Activated naive CD8-positive, alpha-beta T cell treated with anti-CD3 and anti-CD28 coated beads, Interleukin-2, amount 10 ng/mL, durations not matched to agents 7 days and 5 days (primary cell): ENCODE results near the gene CLIC4. TPM values are rescaled to one million over a fixed set of nuclear protein-coding genes. Genes with fewer than 3 reads are reported as not detected.
A peak's percentile ranks its signal among the peaks of the same experiment; 100 is the strongest.
"Not testable (repeated sequence)": the region's sequence is repeated elsewhere in the genome, so short reads cannot be mapped to it uniquely, and the experiment has no call there.

Experiments
- ATAC-seq: fragments of 150-1000 bp; cut with Tn5 transposase; one replicate; pipeline ENCODE4 v1.10.0; 2021; ENCODE audit warnings: low read depth, moderate library complexity
- POLR2A ChIA-PET: fragments of 350-600 bp; sonication (Branson Sonifier 250); formaldehyde crosslinking; loops from one replicate; lab custom pipeline; 2021; ENCODE audit warnings: antibody characterized with exemption; lab: Charles Lee
- DNase-seq: peaks from one replicate; pipeline ENCODE4 v3.0.0; 2021
- H3K27ac Mint-ChIP-seq: one replicate; pipeline ENCODE4 v1.8.0; 2022; ENCODE audit warnings: mild to moderate bottlenecking, mixed read lengths
- H3K27me3 Mint-ChIP-seq: one replicate; pipeline ENCODE4 v1.8.0; 2022; ENCODE audit warnings: mild to moderate bottlenecking, moderate library complexity, mixed read lengths
- H3K36me3 Mint-ChIP-seq: one replicate; pipeline ENCODE4 v1.8.0; 2021; ENCODE audit warnings: mild to moderate bottlenecking, mixed read lengths
- H3K4me1 Mint-ChIP-seq: one replicate; pipeline ENCODE4 v1.8.0; 2021; ENCODE audit warnings: mixed read lengths
- H3K4me3 Mint-ChIP-seq: one replicate; pipeline ENCODE4 v1.8.0; 2022; ENCODE audit warnings: mild to moderate bottlenecking, moderate library complexity, mixed read lengths
- H3K9me3 Mint-ChIP-seq: one replicate; pipeline ENCODE4 v1.8.0; 2021; ENCODE audit warnings: mixed read lengths
- total RNA-seq, 2 experiments: library from RNA; stranded (reverse); gene quantifications; one replicate each; pipeline ENCODE4 v1.2.3, GENCODE V29; 2021

Gene CLIC4
- total RNA-seq = 1 to 10 TPM; 9.1 to 9.8 TPM

DNA sequence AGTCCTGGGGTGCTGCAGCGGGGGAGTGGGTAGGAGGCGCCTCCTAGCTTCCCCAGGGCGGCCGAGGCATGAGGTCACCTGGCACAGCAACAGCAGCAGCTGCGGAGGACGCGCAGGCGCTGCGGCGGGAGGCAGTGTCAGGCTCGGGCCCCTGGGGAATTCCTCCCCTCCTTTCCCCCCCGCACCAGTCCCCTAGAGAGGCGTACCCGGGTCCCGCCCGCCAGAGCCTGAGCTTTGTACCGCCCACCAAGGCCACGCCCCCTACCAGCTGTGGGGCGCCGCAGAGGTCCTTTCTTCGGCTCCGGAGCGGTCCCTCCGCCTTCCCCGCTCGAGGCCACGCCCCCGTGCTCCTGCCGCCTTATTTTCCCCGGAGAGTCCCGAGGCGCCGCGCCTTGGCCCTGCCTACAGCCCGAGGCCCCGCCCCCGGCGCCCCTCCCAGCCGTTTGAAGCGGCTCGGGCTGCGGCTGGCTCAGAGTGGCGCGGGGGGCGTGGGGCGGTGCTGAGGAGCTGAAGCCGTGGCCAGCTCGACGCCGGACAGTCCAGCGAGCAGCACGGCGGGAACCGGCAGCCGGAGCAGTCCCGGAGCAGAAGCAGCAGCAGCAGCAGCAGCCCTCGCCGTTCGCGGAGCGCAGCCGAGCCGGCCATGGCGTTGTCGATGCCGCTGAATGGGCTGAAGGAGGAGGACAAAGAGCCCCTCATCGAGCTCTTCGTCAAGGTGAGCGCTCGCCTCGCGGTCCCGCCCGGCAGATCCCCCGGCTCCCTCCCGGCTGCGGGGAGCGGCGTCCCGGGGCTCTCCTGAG lies at the start of gene CLIC4:
CLIC4 (plus strand) TSS at position 537 of the 800 bp plus-strand sequence; CDS start at position 644, 107 bp downstream.
- ATAC-seq (peak; percentile 91), DNase-seq (peak; percentile 100)
- Mint-ChIP-seq H3K27me3 (peaks cover 24% of the 10 kb centered on the region), H3K27ac (peak within 1 kb of the TSS; percentile 83), H3K9me3 (no peaks in the 10 kb centered on the region), H3K36me3 (no peaks in the 10 kb centered on the region), H3K4me3 (peak within 1 kb of the TSS; percentile 89), H3K4me1 (peaks cover 26% of the 10 kb centered on the region)
- POLR2A ChIA-PET = interaction anchor here (0.6 to 1.5 kb wide), 10 partner anchors 14 to 487 kb away, joined by 3 to 6 read pairs (median 3); partner anchors contain the start of genes SRRM1 and SYF2

DNA sequence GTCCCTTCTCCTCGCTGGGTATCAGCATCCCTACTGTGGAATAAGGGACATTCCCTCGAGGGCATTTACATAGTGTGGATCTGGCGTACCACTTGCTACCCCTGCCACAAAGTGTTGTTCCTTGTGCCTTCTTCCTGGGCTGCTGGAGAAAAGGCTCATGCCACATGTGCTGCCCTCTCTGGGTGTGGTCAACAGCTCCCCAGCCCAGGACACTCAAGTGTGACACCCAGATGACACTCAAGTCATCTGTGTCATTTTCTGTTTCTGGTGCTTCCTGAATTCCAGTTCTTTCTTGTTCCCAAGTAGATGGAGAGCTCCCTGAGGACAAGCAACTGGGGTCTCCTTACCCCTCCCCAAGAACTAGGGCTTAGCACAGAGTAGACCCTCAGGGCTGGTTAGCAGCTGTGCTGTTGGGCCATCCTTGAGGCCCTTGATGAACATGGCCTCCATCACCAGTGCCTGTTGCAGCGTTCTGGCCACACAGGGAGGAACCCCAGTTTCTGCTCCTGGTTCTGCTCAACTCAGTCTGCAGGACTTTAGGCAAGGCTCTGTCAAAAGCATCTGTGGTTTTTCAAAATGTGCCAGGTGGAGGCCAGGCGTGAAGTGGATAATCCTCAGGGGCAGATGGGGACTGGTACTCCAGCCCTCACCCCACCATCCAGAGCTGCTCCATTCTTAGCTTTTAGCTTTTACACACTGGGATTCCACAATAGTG lies 49.0 kb upstream of the CLIC4 start:
- H3K27me3 Mint-ChIP-seq = peaks cover 16% of the 10 kb centered on the region
- peaks cover 5% of the 10 kb centered on the region for H3K4me1 Mint-ChIP-seq
- DNase-seq (no peak), ATAC-seq (no peak)
- no peaks in the 10 kb centered on the region for H3K36me3 Mint-ChIP-seq
- POLR2A ChIA-PET = no interaction called here
- no peaks in the 10 kb centered on the region for H3K9me3 Mint-ChIP-seq
- no peak overlapping the region for H3K4me3 Mint-ChIP-seq
- H3K27ac Mint-ChIP-seq = no peak overlapping the region

DNA sequence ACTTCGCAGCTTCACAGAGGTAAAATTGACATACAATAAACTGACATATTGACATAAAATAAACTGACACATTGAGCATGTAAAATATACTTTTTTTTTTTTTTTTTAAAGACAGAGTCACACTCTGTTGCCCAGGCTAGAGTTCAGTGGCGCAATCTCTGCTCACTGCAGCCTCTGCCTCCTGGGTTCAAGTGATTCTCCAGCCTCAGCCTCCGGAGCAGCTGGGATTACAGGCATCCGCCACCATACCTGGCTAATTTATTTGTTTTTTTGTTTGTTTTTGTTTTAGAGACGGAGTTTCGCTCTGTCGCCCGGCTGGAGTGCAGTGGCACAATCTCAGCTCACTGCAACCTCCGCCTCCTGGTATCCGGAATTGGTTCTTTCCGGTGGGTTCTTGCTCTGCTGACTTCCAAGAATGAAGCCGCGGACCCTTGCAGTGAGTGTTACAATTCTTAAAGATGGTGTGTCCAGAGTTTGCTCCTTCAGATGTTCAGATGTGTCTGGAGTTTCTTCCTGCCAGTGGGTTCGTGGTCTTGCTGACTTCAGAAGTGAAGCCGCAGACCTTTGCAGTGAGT lies 48.4 kb upstream of the CLIC4 start:
- peaks cover 5% of the 10 kb centered on the region for H3K4me1 Mint-ChIP-seq
- no peaks in the 10 kb centered on the region for H3K9me3 Mint-ChIP-seq
- H3K36me3 Mint-ChIP-seq = no peaks in the 10 kb centered on the region
- no peak for DNase-seq
- H3K4me3 Mint-ChIP-seq = no peak overlapping the region
- POLR2A ChIA-PET = no interaction called here
- no peak for ATAC-seq
- peaks cover 11% of the 10 kb centered on the region for H3K27me3 Mint-ChIP-seq
- H3K27ac Mint-ChIP-seq = no peak overlapping the region

DNA sequence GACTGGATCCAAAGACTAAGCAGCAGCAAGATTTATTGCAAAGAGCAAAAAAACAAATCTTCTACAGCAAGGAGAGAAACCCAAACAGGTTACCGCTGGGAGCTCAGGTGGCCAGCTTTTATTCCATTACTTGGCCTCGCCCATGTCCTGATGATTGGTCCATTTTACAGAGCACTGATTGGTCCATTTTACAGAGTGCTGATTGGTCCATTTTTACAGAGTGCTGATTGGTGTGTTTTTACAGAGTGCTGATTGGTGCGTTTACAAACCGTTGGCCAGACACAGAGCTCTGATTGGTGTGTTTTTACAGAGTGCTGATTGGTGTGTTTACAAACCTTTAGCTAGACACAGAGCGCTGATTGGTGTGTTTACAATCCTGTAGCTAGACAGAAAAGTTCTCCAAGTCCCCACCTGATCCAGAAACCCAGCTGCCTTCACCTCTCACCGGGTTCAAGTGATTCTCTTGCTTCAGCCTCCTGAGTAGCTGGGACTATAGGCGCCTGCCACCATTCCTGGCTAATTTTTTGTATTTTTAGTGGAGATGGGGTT lies 47.7 kb upstream of the CLIC4 start:
- H3K4me1 Mint-ChIP-seq, ATAC-seq, H3K4me3 Mint-ChIP-seq, H3K9me3 Mint-ChIP-seq, DNase-seq, H3K36me3 Mint-ChIP-seq, POLR2A ChIA-PET, H3K27ac Mint-ChIP-seq: not testable (repeated sequence)
- H3K27me3 Mint-ChIP-seq = peaks cover 11% of the 10 kb centered on the region

- H3K4me3 Mint-ChIP-seq, DNase-seq, H3K27ac Mint-ChIP-seq, H3K36me3 Mint-ChIP-seq, H3K4me1 Mint-ChIP-seq, ATAC-seq, H3K9me3 Mint-ChIP-seq, POLR2A ChIA-PET: not testable (repeated sequence)
- H3K27me3 Mint-ChIP-seq = peaks cover 11% of the 10 kb centered on the region
Measured at GRCh38 chr1:24698326-24698725, 46.9 kb upstream of the CLIC4 start.

DNA sequence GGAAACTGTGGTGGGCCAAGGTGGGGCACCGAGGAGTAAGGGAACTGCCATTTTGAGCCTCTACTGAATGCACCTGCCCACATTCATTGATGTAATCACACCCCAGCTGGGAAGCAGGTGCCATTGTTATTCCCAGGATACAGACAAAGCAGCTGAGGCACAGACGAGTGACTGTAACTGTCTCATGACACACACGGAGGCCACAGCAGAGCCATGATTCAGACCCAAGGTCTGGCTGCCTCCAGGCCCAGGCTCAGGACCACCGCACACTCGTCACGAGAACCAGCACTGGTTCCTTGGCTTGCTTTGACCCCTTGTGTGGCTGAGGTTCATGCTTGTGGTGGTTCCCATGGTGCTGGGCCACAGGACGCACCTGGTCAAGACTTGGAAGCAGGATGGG lies 45.6 kb upstream of the CLIC4 start:
- no peak for ATAC-seq
- H3K27ac Mint-ChIP-seq = no peak overlapping the region
- H3K9me3 Mint-ChIP-seq = no peaks in the 10 kb centered on the region
- no peaks in the 10 kb centered on the region for H3K36me3 Mint-ChIP-seq
- no peak for DNase-seq
- no peak overlapping the region for H3K4me3 Mint-ChIP-seq
- peaks cover 5% of the 10 kb centered on the region for H3K4me1 Mint-ChIP-seq
- peaks cover 11% of the 10 kb centered on the region for H3K27me3 Mint-ChIP-seq
- POLR2A ChIA-PET = interaction anchor here (0.6 kb wide), 1 partner anchor 1218 kb away, joined by 3 read pairs; no protein-coding TSS in a partner anchor

GRCh38 chr1:24702511-24703293 lies 42.5 kb upstream of the CLIC4 start:
- POLR2A ChIA-PET = no interaction called here
- H3K4me1 Mint-ChIP-seq = peaks cover 6% of the 10 kb centered on the region
- H3K36me3 Mint-ChIP-seq = no peaks in the 10 kb centered on the region
- H3K27me3 Mint-ChIP-seq = peaks cover 2% of the 10 kb centered on the region
- DNase-seq = no peak
- H3K4me3 Mint-ChIP-seq = no peak overlapping the region
- no peak overlapping the region for H3K27ac Mint-ChIP-seq
- H3K9me3 Mint-ChIP-seq = no peaks in the 10 kb centered on the region
- no peak for ATAC-seq

DNA sequence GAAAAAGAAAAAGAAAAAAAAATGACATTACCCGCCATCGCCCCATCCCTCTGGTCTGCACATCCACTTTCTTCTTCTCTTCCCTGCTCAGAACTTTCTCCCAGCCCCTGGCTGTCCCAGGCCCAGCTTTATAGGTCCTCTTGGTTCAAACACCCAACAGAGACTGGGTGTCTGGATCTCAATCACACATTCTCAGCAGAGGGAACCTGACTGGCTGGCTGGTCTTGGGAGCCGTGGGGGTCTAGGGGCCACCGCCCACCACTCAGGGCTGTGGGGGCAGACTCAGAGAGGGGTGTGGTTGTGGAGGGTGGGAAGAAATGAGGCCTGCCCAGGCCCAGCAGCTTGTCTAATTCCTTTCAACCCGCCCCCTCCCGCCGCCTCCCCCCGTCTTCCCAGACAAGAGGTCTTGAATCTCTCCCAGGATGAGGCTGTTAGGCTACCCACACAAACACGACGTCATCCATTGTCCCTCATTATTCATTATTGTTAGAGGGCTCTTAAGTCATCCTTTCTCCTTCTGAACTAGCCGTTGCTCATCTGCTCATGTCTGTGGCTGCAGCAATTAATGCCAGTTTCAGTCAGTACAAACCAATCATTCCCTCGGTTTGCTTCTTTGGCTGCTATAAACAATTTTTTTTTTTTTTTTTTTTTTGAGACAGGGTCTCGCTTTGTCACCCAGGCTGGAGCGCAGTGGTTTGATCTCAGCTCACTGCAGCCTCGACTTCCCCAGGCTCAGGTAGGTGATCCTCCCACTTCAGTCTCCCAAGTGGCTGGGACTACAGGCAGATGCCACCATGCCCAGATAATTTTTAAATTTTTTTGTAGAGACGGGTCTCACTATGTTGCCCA lies 40.6 kb upstream of the CLIC4 start:
- DNase-seq (no peak), ATAC-seq (no peak)
- H3K27ac Mint-ChIP-seq = no peak overlapping the region
- no peaks in the 10 kb centered on the region for H3K9me3 Mint-ChIP-seq
- no peaks in the 10 kb centered on the region for H3K27me3 Mint-ChIP-seq
- POLR2A ChIA-PET = interaction anchor here (0.7 kb wide), 1 partner anchor 10 kb away, joined by 3 read pairs; no protein-coding TSS in a partner anchor
- H3K4me3 Mint-ChIP-seq = no peak overlapping the region
- H3K36me3 Mint-ChIP-seq = no peaks in the 10 kb centered on the region
- H3K4me1 Mint-ChIP-seq = peaks cover 11% of the 10 kb centered on the region

DNA sequence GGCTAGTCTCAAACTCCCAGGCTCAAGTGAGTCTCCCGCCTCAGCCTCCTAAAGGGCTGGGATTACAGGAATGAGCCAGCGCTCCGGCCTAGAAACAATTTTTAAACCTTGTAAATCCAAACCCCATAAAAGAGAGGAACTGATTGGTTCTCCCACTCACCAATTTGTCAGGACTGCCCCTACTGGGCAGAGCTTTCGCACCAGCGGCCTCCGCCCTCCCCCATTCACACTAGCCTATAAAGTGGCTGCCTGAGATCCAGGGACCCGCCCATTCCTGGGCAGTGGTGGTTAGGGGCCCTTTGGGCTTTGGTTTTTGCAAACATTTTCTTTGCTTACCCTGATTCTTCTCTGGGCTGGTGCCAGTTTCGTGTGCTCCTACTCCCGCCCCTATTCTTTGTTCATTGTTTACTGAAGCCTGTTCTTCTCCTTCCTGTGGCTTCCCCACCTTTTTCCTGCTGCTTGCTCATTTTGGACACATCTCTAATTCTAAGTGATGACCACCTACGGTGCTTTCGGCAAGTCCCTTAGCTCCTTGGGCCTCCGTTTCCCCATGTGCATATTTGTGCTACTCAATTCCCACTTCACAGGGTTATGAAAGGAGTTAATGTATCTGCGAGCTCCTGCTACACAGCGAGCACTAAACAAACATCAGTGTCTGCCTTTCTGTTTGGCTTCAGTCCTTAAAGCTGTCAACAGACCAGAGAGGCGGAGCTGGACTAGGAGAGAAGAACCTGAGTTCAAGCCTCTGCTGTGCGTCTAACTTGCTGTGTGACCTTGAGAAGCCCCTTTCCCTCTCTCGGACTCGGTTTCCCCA lies 39.8 kb upstream of the CLIC4 start:
- Mint-ChIP-seq H3K27me3 (no peaks in the 10 kb centered on the region), H3K36me3 (no peaks in the 10 kb centered on the region), H3K4me3 (no peak overlapping the region), H3K27ac (no peak overlapping the region), H3K4me1 (peaks cover 18% of the 10 kb centered on the region), H3K9me3 (no peaks in the 10 kb centered on the region)
- DNase-seq (no peak), ATAC-seq (no peak)
- POLR2A ChIA-PET = no interaction called here

DNA sequence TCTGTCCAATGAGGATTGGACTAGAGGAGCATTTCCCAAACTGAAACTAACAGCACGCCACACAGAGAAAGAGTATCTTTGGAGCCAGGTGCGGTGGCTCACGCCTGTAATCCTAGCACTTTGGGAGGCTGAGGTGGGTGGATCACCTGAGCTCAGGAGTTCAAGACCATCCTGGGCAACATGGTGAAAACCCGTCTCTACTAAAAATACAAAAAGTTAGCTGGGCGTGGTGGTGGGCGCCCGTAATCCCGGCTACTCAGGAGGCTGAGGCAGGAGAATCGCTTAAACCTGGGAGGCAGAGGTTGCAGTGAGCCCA lies 39.2 kb upstream of the CLIC4 start:
- DNase-seq, H3K27me3 Mint-ChIP-seq, POLR2A ChIA-PET, ATAC-seq, H3K4me3 Mint-ChIP-seq, H3K9me3 Mint-ChIP-seq, H3K36me3 Mint-ChIP-seq, H3K27ac Mint-ChIP-seq: not testable (repeated sequence)
- peaks cover 18% of the 10 kb centered on the region for H3K4me1 Mint-ChIP-seq

- Mint-ChIP-seq H3K27me3 (no peaks in the 10 kb centered on the region), H3K27ac (no peak overlapping the region), H3K36me3 (no peaks in the 10 kb centered on the region), H3K4me3 (no peak overlapping the region), H3K4me1 (peaks cover 18% of the 10 kb centered on the region), H3K9me3 (no peaks in the 10 kb centered on the region)
- POLR2A ChIA-PET = interaction anchor here (0.7 kb wide), 1 partner anchor 99 kb away, joined by 4 read pairs; no protein-coding TSS in a partner anchor
- DNase-seq (no peak), ATAC-seq (no peak)
Measured at GRCh38 chr1:24707687-24708086, 37.6 kb upstream of the CLIC4 start.
